Trophoblast cell (in vitro differentiated cells and primary cell): ENCODE data around the gene P2RY6.

Experiments
- DNase-seq, 2 donors: peaks; one replicate each; pipeline ENCODE4 v3.0.0-alpha.2; 2016
- H2AFZ ChIP-seq: 2 replicates; pipeline ENCODE4 v1.6.1; 2013; ENCODE audit warnings: low read length, moderate library complexity, mild to moderate bottlenecking; ENCODE audit not compliant: insufficient read depth, poor library complexity
- H2AK5ac ChIP-seq: 2 replicates; pipeline ENCODE4 v1.6.1; 2013; ENCODE audit warnings: mild to moderate bottlenecking, low read length
- H2BK120ac ChIP-seq: 2 replicates; pipeline ENCODE4 v1.6.1; 2013; ENCODE audit warnings: low read length, mild to moderate bottlenecking, moderate library complexity; ENCODE audit not compliant: insufficient read depth, poor library complexity
- H2BK12ac ChIP-seq: 2 replicates; pipeline ENCODE4 v1.6.1; 2013; ENCODE audit warnings: mild to moderate bottlenecking, low read length, moderate library complexity
- H2BK5ac ChIP-seq: 2 replicates; pipeline ENCODE4 v1.6.1; 2013; ENCODE audit warnings: low read length, low read depth, moderate library complexity, mild to moderate bottlenecking; ENCODE audit not compliant: poor library complexity
- H3K14ac ChIP-seq: 2 replicates; pipeline ENCODE4 v1.6.1; 2013; ENCODE audit warnings: mild to moderate bottlenecking, low read length
- H3K18ac ChIP-seq: 2 replicates; pipeline ENCODE4 v1.6.1; 2013; ENCODE audit warnings: mild to moderate bottlenecking, low read length
- H3K23ac ChIP-seq: 2 replicates; pipeline ENCODE4 v1.6.1; 2013; ENCODE audit warnings: low read length
- H3K27ac ChIP-seq: 2 replicates; pipeline ENCODE4 v1.5.1; 2013; ENCODE audit warnings: low read depth, mild to moderate bottlenecking, inconsistent platforms, low read length, moderate library complexity
- H3K27me3 ChIP-seq: 2 replicates; pipeline ENCODE4 v1.6.1; 2013; ENCODE audit warnings: inconsistent platforms, mild to moderate bottlenecking, low read length, moderate library complexity; ENCODE audit not compliant: insufficient read depth
- H3K36me3 ChIP-seq, 2 experiments: 1 replicate in 1 of 2; 2 replicates in 1 of 2; pipeline ENCODE4 v1.6.1; 2013; ENCODE audit warnings: low read length in 2 of 2, mild to moderate bottlenecking in 2 of 2, moderate library complexity in 1 of 2; ENCODE audit not compliant: insufficient read depth in 2 of 2, control insufficient read depth in 1 of 2
- H3K4ac ChIP-seq: 2 replicates; pipeline ENCODE4 v1.6.1; 2013; ENCODE audit warnings: low read depth, mild to moderate bottlenecking, low read length, moderate library complexity
- H3K4me1 ChIP-seq, 2 experiments: 1 replicate in 1 of 2; 2 replicates in 1 of 2; pipeline ENCODE4 v1.6.1; 2013; ENCODE audit warnings: low read length in 2 of 2, mild to moderate bottlenecking in 2 of 2, moderate library complexity in 1 of 2; ENCODE audit not compliant: insufficient read depth in 2 of 2, control insufficient read depth in 1 of 2
- H3K4me2 ChIP-seq: 2 replicates; pipeline ENCODE4 v1.6.1; 2013; ENCODE audit warnings: inconsistent platforms, mild to moderate bottlenecking, low read length, moderate library complexity
- H3K4me3 ChIP-seq: 2 replicates; pipeline ENCODE4 v1.5.1; 2013; ENCODE audit warnings: mild to moderate bottlenecking, low read depth, low read length, inconsistent platforms
- H3K79me1 ChIP-seq: one replicate; pipeline ENCODE4 v1.6.1; 2013; ENCODE audit warnings: low read length
- H3K79me2 ChIP-seq: 2 replicates; pipeline ENCODE4 v1.6.1; 2013; ENCODE audit warnings: low read length, mild to moderate bottlenecking; ENCODE audit not compliant: control insufficient read depth, insufficient read depth, poor library complexity
- H3K9ac ChIP-seq: 2 replicates; pipeline ENCODE4 v1.6.1; 2013; ENCODE audit warnings: mild to moderate bottlenecking, low read length
- H3K9me3 ChIP-seq: 2 replicates; pipeline ENCODE4 v1.6.1; 2013; ENCODE audit warnings: low read depth, mild to moderate bottlenecking, control low read depth, inconsistent platforms, low read length; ENCODE audit not compliant: insufficient read depth
- H4K12ac ChIP-seq: 2 replicates; pipeline ENCODE4 v1.6.1; 2013; ENCODE audit warnings: low read depth, mild to moderate bottlenecking, low read length, moderate library complexity
- H4K8ac ChIP-seq: 2 replicates; pipeline ENCODE4 v1.6.1; 2013; ENCODE audit warnings: low read depth, mild to moderate bottlenecking, low read length, moderate library complexity
- H4K91ac ChIP-seq: one replicate; pipeline ENCODE4 v1.6.1; 2013; ENCODE audit warnings: low read depth, mild to moderate bottlenecking, low read length, moderate library complexity
- WGBS: extraction: QIAGEN DNeasy Blood & Tissue Kit; methylation state at CpG from one replicate; pipeline ENCODE4 v1.1.7; 2013; ENCODE audit warnings: missing lambda C conversion rate; ENCODE audit not compliant: insufficient read length, insufficient coverage; ENCODE audit errors: extremely low coverage; 5-methylcytosine and 5-hydroxymethylcytosine counted together

The P2RY6 gene

DNA sequence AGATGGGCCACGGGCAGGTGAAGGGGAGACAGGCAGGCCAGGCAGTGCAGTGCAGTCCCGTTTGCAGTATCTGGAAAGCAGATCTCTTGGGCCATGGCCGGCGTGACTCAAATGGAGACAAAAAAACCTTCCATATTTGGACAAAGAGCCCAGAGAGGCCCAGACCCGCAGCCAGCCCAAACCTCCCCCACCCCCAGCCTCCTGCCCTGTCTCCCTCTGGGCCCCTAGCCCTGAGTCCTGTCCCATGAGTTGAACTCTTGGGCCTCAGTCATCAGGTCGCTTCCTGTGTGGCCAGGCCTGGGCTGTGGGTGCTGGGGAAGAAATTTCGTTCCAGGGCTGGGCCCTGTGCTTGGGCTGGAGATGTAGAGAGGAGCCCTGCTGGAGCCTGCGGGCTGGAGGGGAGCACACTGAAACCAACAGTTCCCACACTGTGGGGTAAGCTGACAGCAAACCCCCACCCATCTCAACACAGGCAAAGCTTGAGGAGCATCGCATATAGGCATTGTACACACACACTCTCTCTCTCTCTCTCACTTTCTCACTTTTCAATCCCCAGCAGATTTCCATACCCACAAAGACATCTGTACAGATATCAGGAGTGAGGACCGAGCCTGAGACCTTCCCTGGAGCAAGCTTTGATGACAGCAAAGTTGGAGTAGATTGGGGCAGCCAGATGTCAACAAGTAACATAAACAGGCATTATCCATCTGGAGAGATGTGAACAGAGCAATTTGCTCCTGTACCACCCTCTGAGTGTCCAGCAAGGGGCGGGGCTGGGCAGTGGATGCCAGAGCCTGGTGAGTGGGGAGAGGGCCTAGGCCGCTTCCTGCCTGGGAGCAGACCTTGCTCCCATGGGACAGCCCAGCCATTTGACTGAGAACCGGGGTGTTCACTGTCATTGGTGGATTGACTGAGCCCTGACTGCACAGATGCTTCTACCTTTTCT lies 53.2 kb downstream of the P2RY6 start:
- H3K23ac ChIP-seq: no peak overlapping the region
- H3K27ac ChIP-seq: peak overlapping the region; percentile 75
- H3K4me1 ChIP-seq: peaks cover 61 to 62% of the 10 kb centered on the region in 2 experiments
- peak; percentile 86 to 90 for DNase-seq
- peaks cover 22% of the 10 kb centered on the region for H3K79me2 ChIP-seq
- H3K36me3 ChIP-seq: peaks cover 17 to 21% of the 10 kb centered on the region in 2 experiments
- peak overlapping the region; percentile 91 for H3K18ac ChIP-seq
- H2AK5ac ChIP-seq: no peak overlapping the region
- no peak overlapping the region for H3K4me3 ChIP-seq
- H3K9me3 ChIP-seq: no peaks in the 10 kb centered on the region
- no peak overlapping the region for H3K9ac ChIP-seq
- peak overlapping the region; percentile 17 for H3K4ac ChIP-seq
- H3K14ac ChIP-seq: peak overlapping the region; percentile 96
- peak overlapping the region; percentile 68 for H4K91ac ChIP-seq
- H2BK120ac ChIP-seq: peak overlapping the region; percentile 37
- peaks cover 33% of the 10 kb centered on the region for H3K79me1 ChIP-seq
- H3K4me2 ChIP-seq: no peak overlapping the region
- peak overlapping the region; percentile 29 for H2BK5ac ChIP-seq
- no peaks in the 10 kb centered on the region for H3K27me3 ChIP-seq
- WGBS: no CpG with 5 or more reads among the region's 13 CpGs
- peak overlapping the region; percentile 70 for H2BK12ac ChIP-seq
- no peak overlapping the region for H4K12ac ChIP-seq
- H4K8ac ChIP-seq: peak overlapping the region; percentile 3
- peak overlapping the region; percentile 37 for H2AFZ ChIP-seq

DNA sequence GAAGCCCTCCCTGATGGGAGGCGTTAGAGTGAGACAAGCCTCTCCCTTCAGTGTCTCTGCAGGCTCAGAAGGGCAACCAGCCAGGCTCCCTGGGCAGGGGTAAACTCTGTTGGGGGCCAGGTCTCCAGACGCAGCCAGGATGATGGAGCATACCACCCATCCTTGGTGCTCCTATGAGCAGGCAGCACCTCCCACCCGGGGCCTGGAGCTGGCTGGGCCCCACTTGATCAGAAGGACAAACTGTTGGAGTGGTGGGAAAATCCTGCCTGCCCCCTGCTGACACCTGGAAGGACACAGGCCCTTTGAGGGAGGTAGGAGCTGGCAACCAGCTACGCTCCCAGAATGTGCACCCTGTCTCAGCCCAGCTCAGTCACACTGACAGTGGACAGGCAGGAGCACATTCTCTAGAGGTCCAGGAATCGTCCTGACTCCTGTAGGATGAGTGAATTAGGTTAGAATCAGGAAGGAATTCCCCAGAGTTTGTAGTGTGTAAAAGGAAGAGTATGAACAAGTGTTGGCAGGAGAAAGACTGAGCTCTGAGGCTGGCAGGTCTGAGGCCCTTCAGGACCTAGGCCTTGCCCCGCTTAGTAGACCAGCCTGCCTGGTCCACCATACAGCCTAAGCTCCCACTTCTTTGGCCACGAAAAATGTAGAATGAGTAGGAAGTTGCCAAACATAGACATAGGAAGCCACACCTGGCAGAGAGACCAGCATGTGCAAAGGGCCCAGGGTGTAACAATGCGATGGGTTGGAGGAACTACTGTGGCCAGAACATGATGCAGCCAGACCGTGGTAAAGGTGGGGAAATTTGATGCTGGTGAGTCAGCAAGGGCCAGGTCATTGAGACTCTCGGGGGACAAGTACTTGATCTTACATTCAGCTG lies 55.0 kb downstream of the P2RY6 start:
- H3K18ac ChIP-seq: peak overlapping the region; percentile 46
- no peak overlapping the region for H3K9ac ChIP-seq
- peaks cover 40% of the 10 kb centered on the region for H3K79me1 ChIP-seq
- peak overlapping the region; percentile 6 for H3K4ac ChIP-seq
- peak overlapping the region; percentile 38 for H2AK5ac ChIP-seq
- no peak overlapping the region for H4K8ac ChIP-seq
- no peaks in the 10 kb centered on the region for H3K9me3 ChIP-seq
- peaks cover 66 to 68% of the 10 kb centered on the region in 2 experiments for H3K4me1 ChIP-seq
- H3K14ac ChIP-seq: peak overlapping the region; percentile 27
- H2BK12ac ChIP-seq: no peak overlapping the region
- DNase-seq: no peak
- H2BK5ac ChIP-seq: peak overlapping the region; percentile 4
- peaks cover 17% of the 10 kb centered on the region in 2 experiments for H3K36me3 ChIP-seq
- no peak overlapping the region for H4K12ac ChIP-seq
- no peak overlapping the region for H2AFZ ChIP-seq
- no CpG with 5 or more reads among the region's 10 CpGs for WGBS
- H3K4me3 ChIP-seq: peak overlapping the region; percentile 46
- no peak overlapping the region for H3K23ac ChIP-seq
- H3K79me2 ChIP-seq: peaks cover 30% of the 10 kb centered on the region
- no peak overlapping the region for H4K91ac ChIP-seq
- no peak overlapping the region for H3K4me2 ChIP-seq
- H3K27ac ChIP-seq: no peak overlapping the region
- no peak overlapping the region for H2BK120ac ChIP-seq
- no peaks in the 10 kb centered on the region for H3K27me3 ChIP-seq

DNA sequence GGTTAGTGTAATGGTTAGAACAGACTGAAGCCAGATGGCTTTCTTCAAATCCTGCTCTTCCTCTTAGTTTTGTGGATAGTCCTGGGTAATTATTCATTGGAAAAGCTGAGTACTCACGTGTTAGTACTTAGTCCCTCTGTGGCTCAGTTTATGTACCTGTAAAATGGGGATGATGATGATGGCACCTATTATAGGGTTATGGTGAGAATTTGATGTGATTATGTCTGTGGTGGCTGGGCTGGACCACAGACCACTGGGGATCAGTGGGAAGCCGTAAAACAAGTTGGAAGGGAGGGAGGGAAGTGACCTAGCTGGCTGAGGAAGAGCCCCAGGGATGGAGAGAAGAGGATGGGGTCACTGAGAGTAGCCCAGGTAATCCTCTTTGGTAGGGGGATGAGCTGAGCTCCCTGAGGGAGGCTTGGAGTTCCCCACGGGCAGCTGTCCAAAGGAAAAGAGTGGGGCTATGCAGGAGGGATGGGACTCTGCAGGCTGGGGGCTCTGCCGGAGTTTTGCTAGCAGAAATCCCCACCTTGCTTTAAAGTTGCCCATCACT lies 55.8 kb downstream of the P2RY6 start:
- Histone ChIP-seq H4K91ac (no peak overlapping the region), H3K27me3 (no peaks in the 10 kb centered on the region), H4K12ac (no peak overlapping the region), H3K4me3 (no peak overlapping the region), H3K9me3 (no peaks in the 10 kb centered on the region), H2AK5ac (peak overlapping the region; percentile 38), H2BK120ac (no peak overlapping the region), H3K36me3 (peaks cover 17% of the 10 kb centered on the region in 2 experiments), H4K8ac (no peak overlapping the region), H3K27ac (no peak overlapping the region), H3K23ac (no peak overlapping the region), H3K79me1 (peaks cover 35% of the 10 kb centered on the region), H2BK12ac (no peak overlapping the region), H2BK5ac (no peak overlapping the region), H3K18ac (no peak overlapping the region), H3K79me2 (peaks cover 26% of the 10 kb centered on the region), H3K4me2 (no peak overlapping the region), H2AFZ (no peak overlapping the region), H3K4me1 (peaks cover 65 to 68% of the 10 kb centered on the region in 2 experiments), H3K4ac (peak overlapping the region; percentile 49), H3K14ac (no peak overlapping the region), H3K9ac (no peak overlapping the region)
- DNase-seq: no peak
- no CpG with 5 or more reads among the region's 4 CpGs for WGBS

DNA sequence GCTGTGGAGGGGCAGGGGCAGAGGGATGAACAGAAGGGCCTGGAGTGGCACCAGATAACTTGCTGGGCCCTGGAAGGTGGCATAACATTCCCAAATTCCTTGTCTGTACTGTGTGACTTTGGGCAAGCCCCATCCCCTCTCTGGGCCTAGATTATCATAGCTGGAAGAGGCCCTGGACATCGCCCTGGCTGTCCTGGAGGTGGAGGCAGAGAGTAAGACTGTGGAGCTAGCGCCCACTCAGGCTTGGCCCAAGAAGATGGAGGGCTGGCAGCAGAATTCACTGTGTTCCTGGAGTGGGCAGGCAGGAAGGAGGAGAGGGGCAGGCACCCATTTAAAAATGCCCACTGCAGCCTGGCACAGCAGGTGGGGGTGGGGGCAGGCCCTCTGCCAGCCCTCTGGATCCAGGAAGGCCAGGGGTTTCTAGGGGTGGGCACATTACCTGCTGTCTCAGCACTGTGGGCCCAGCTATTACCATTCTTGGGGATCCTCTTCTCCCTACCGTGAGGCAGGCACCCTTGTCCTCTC lies 58.5 kb downstream of the P2RY6 start:
- Histone ChIP-seq H3K23ac (no peak overlapping the region), H4K12ac (no peak overlapping the region), H3K4ac (peak overlapping the region; percentile 87), H3K4me1 (peaks cover 63% of the 10 kb centered on the region in 2 experiments), H3K79me2 (peaks cover 16% of the 10 kb centered on the region), H3K27me3 (no peaks in the 10 kb centered on the region), H3K18ac (peak overlapping the region; percentile 85), H3K79me1 (peaks cover 35% of the 10 kb centered on the region), H4K8ac (peak overlapping the region; percentile 77), H3K36me3 (peaks cover 15 to 17% of the 10 kb centered on the region in 2 experiments), H2BK5ac (peak overlapping the region; percentile 94), H4K91ac (peak overlapping the region; percentile 96), H2AK5ac (peak overlapping the region; percentile 82), H3K9me3 (no peaks in the 10 kb centered on the region), H3K14ac (peak overlapping the region; percentile 91), H3K4me3 (no peak overlapping the region), H3K4me2 (peak overlapping the region; percentile 55), H2BK12ac (peak overlapping the region; percentile 94), H2AFZ (peak overlapping the region; percentile 14), H3K27ac (peak overlapping the region; percentile 75), H3K9ac (no peak overlapping the region), H2BK120ac (peak overlapping the region; percentile 92)
- DNase-seq: no peak
- no CpG with 5 or more reads among the region's 3 CpGs for WGBS
